NB4 (cell line): Measurements from ENCODE around the gene KRT10.

Experiments
- DNase-seq: peaks from one replicate; pipeline ENCODE4 v3.0.0; 2010; ENCODE audit warnings: low read depth
- H3K4me3 ChIP-seq: one replicate; pipeline ENCODE4 v1.5.1; 2011; ENCODE audit warnings: mild to moderate bottlenecking, low read depth, low read length, moderate library complexity
- CTCF ChIP-seq: IDR thresholded peaks from one replicate; pipeline ENCODE4 v1.5.1; 2012; ENCODE audit warnings: low read depth, low read length
- MAX ChIP-seq: IDR thresholded peaks from 2 replicates; pipeline ENCODE4 v1.6.1; 2011; ENCODE audit warnings: low read depth, low read length
- MYC ChIP-seq: IDR thresholded peaks from 2 replicates; pipeline ENCODE4 v1.6.1; 2011; ENCODE audit warnings: low read depth, low read length
- POLR2A ChIP-seq: IDR thresholded peaks from 2 replicates; pipeline ENCODE4 v1.6.1; 2011; ENCODE audit warnings: mild to moderate bottlenecking; ENCODE audit not compliant: insufficient read length; ENCODE audit errors: extremely low read depth

KRT10 gene

GRCh38 chr17:40850293-40850972, 28.0 kb upstream of the KRT10 start:
- DNase-seq: no peak
- TF ChIP-seq POLR2A (no peak), MYC (no peak), MAX (no peak), CTCF (no peak)
- no peak overlapping the region for H3K4me3 ChIP-seq

GRCh38 chr17:40849723-40850122, 27.3 kb upstream of the KRT10 start:
- no peak for DNase-seq
- TF ChIP-seq POLR2A (no peak), MAX (no peak), MYC (no peak), CTCF (no peak)
- H3K4me3 ChIP-seq: no peak overlapping the region

GRCh38 chr17:40848583-40849235, 26.3 kb upstream of the KRT10 start:
- TF ChIP-seq MAX (no peak), CTCF (no peak), MYC (no peak), POLR2A (no peak)
- H3K4me3 ChIP-seq: no peak overlapping the region

GRCh38 chr17:40846515-40847144, 24.2 kb upstream of the KRT10 start:
- H3K4me3 ChIP-seq: no peak overlapping the region
- no peak for DNase-seq
- TF ChIP-seq MYC (no peak), POLR2A (no peak), MAX (no peak), CTCF (no peak)

More at GRCh38 chr17:40848583-40849235, 26.3 kb upstream of the KRT10 start:
- DNase-seq: no peak

GRCh38 chr17:40844671-40845107, 22.3 kb upstream of the KRT10 start:
- no peak for DNase-seq
- no peak overlapping the region for H3K4me3 ChIP-seq
- TF ChIP-seq CTCF (no peak), MYC (no peak), MAX (no peak)
